HCT116 (cell line): Measurements from ENCODE around the gene MED15. TPM values are rescaled to one million over a fixed set of nuclear protein-coding genes. Genes with fewer than 3 reads are reported as not detected.

Source experiments
- ATAC-seq: fragments of 200-7000 bp; cut with Tn5 transposase; 2 replicates; pipeline ENCODE4 v1.9.1; 2020; ENCODE audit warnings: mild to moderate bottlenecking, moderate library complexity
- BruUV-seq: library from RNA; stranded (reverse); fragments of 400-500 nt; replicated peaks from 2 replicates; lab custom pipeline; 2021; lab: Mats Ljungman, UMichigan
- CTCF ChIA-PET: fragments of 300-600 bp; sonication (Branson Sonifier 250); formaldehyde crosslinking; loops from one replicate; lab custom pipeline; 2021; ENCODE audit warnings: antibody characterized with exemption; lab: Charles Lee
- POLR2A ChIA-PET: fragments of 300-600, 350-600 bp; sonication (Branson Sonifier 250); formaldehyde crosslinking; loops from one replicate; lab custom pipeline; 2021; ENCODE audit warnings: antibody characterized with exemption; lab: Charles Lee
- RAD21 ChIA-PET, 2 experiments: fragments of 300-600 bp; sonication (Branson Sonifier 250); formaldehyde crosslinking; loops; one replicate each; lab custom pipeline; 2023; ENCODE audit warnings: low total read pairs in 2 of 2; ENCODE audit not compliant: uncharacterized antibody in 2 of 2, unreplicated experiment in 2 of 2, low non-redundant PET in 1 of 2; lab: Charles Lee
- DNase-seq: peaks from one replicate; pipeline ENCODE4 v3.0.0-alpha.2; 2010; ENCODE audit warnings: low read depth, low spot score
- H2AFZ ChIP-seq: fragments of 200-600 bp; shearing (Covaris generic), sonication (generic); 2 replicates; pipeline ENCODE4 v1.6.1; 2017; ENCODE audit warnings: low read depth, mixed run types, mixed read lengths, antibody characterized with exemption, low read length; ENCODE audit not compliant: poor library complexity, severe bottlenecking
- H3K27ac ChIP-seq: 2 replicates; pipeline ENCODE4 v1.5.1; 2012; ENCODE audit warnings: low read depth, low read length
- H3K27me3 ChIP-seq: fragments of 200-600 bp; sonication (generic); 2 replicates; pipeline ENCODE4 v1.6.1; 2016; ENCODE audit warnings: mixed run types, low read length, mixed read lengths; ENCODE audit not compliant: insufficient read depth
- H3K36me3 ChIP-seq, 2 experiments: fragments of 200-500 bp in 1 of 2; fragments of 200-600 bp in 1 of 2; sonication (Bioruptor generic) in 1 of 2; sonication (generic) in 1 of 2; 2 replicates each; pipeline versions ENCODE4 v1.5.1 to v1.6.1; 2014 to 2016; ENCODE audit warnings: low read length in 2 of 2, inconsistent platforms in 1 of 2, mixed read lengths in 1 of 2, mixed run types in 1 of 2; ENCODE audit not compliant: insufficient read depth in 2 of 2, control insufficient read depth in 1 of 2
- H3K4me1 ChIP-seq, 2 experiments: fragments of 200-600 bp in 1 of 2; sonication (generic) in 1 of 2; 2 replicates each; pipeline versions ENCODE4 v1.5.1 to v1.6.1; 2012 to 2017; ENCODE audit warnings: low read length in 2 of 2, inconsistent platforms in 1 of 2, mild to moderate bottlenecking in 1 of 2, mixed read lengths in 1 of 2, mixed run types in 1 of 2, moderate library complexity in 1 of 2; ENCODE audit not compliant: insufficient read depth in 2 of 2, control insufficient read depth in 1 of 2
- H3K4me2 ChIP-seq: fragments of 200-600 bp; sonication (generic); 2 replicates; pipeline ENCODE4 v1.6.1; 2017; ENCODE audit warnings: mixed run types, low read length, mixed read lengths
- H3K4me3 ChIP-seq, 2 experiments: fragments of 200-600 bp in 1 of 2; sonication (generic) in 1 of 2; replicated peaks in 1 of 2; 2 replicates each; pipeline ENCODE4 v1.5.1; 2011 to 2016; ENCODE audit warnings: low read length in 2 of 2, control low read depth in 1 of 2, low read depth in 1 of 2, mild to moderate bottlenecking in 1 of 2, mixed read lengths in 1 of 2, mixed run types in 1 of 2
- H3K79me2 ChIP-seq: fragments of 200-600 bp; sonication (generic); 2 replicates; pipeline ENCODE4 v1.6.1; 2017; ENCODE audit warnings: mild to moderate bottlenecking, mixed run types, low read length, moderate library complexity, mixed read lengths; ENCODE audit not compliant: insufficient read depth
- H3K9ac ChIP-seq: fragments of 200-600 bp; sonication (generic); 2 replicates; pipeline ENCODE4 v1.6.1; 2016; ENCODE audit warnings: low read length, mixed read lengths
- H3K9me2 ChIP-seq: fragments of 200-600 bp; sonication (generic), shearing (Covaris generic); 2 replicates; pipeline ENCODE4 v1.6.1; 2017; ENCODE audit warnings: mixed run types, mild to moderate bottlenecking, moderate library complexity; ENCODE audit not compliant: insufficient read depth
- H3K9me3 ChIP-seq, 2 experiments: fragments of 200-500 bp in 1 of 2; fragments of 200-600 bp in 1 of 2; sonication (Bioruptor generic) in 1 of 2; sonication (generic) in 1 of 2; 2 replicates each; pipeline ENCODE4 v1.6.1; 2014 to 2017; ENCODE audit warnings: low read length in 2 of 2, mixed read lengths in 2 of 2, inconsistent platforms in 1 of 2, low read depth in 1 of 2, mild to moderate bottlenecking in 1 of 2, mixed run types in 1 of 2, moderate library complexity in 1 of 2; ENCODE audit not compliant: control insufficient read depth in 1 of 2, insufficient read depth in 1 of 2
- H4K20me1 ChIP-seq: fragments of 200-600 bp; sonication (generic), shearing (Covaris generic); 2 replicates; pipeline ENCODE4 v1.6.1; 2017; ENCODE audit warnings: mixed run types, mild to moderate bottlenecking, moderate library complexity; ENCODE audit not compliant: insufficient read depth
- CEBPB ChIP-seq: IDR thresholded peaks from 2 replicates; pipeline ENCODE4 v1.6.1; 2012; ENCODE audit warnings: low read depth
- EZH2phosphoT487 ChIP-seq: fragments of 200-600 bp; IDR thresholded peaks from 2 replicates; pipeline ENCODE4 v1.6.1; 2018; ENCODE audit warnings: antibody characterized with exemption, borderline replicate concordance
- FOSL1 ChIP-seq: IDR thresholded peaks from 2 replicates; pipeline ENCODE4 v1.6.1; 2012; ENCODE audit warnings: low read depth
- MAX ChIP-seq: IDR thresholded peaks from 2 replicates; pipeline ENCODE4 v1.6.1; 2012
- POLR2A ChIP-seq: IDR thresholded peaks from 2 replicates; pipeline ENCODE4 v1.7.0; 2011; ENCODE audit warnings: borderline replicate concordance; ENCODE audit not compliant: insufficient read depth, insufficient read length; ENCODE audit errors: extremely low read depth
- SIN3A ChIP-seq: IDR thresholded peaks from 2 replicates; pipeline ENCODE4 v1.6.1; 2012; ENCODE audit warnings: low read depth
- SP1 ChIP-seq: IDR thresholded peaks from 2 replicates; pipeline ENCODE4 v1.6.1; 2012; ENCODE audit warnings: low read depth
- TCF7L2 ChIP-seq: IDR thresholded peaks from 2 replicates; pipeline ENCODE4 v1.7.0; 2011; ENCODE audit warnings: borderline replicate concordance, inconsistent platforms; ENCODE audit not compliant: insufficient read depth, insufficient read length; ENCODE audit errors: extremely low read depth
- intact Hi-C: fragments of 100-400 bp; cut with micrococcal nuclease; formaldehyde crosslinking; loops from 2 replicates; pipeline ENCODE4 v1.10.0; 2022
- total RNA-seq: library from RNA; stranded (reverse); gene quantifications from one replicate; pipeline ENCODE4 v1.2.1, GENCODE V29; 2021; ENCODE audit not compliant: unreplicated experiment
- TF ChIP-seq, protein P1 (sequence below), 3 experiments: fragments of 200-600 bp in 1 of 3; sonication (generic) in 1 of 3; IDR thresholded peaks in 2 of 3; conservative IDR thresholded peaks in 1 of 3; 2 replicates each; pipeline ENCODE4 v1.5.1; 2012 to 2017; ENCODE audit warnings: low read depth in 2 of 3, low read length in 2 of 3, antibody characterized with exemption in 1 of 3, borderline replicate concordance in 1 of 3, control low read depth in 1 of 3, mild to moderate bottlenecking in 1 of 3, mixed read lengths in 1 of 3, mixed run types in 1 of 3, moderate library complexity in 1 of 3; ENCODE audit not compliant: insufficient read depth in 1 of 3

Gene MED15
- total RNA-seq, 1 experiment from 2014 or later, result 81.3 TPM

- ATAC-seq, result peak; percentile 11
- TF ChIP-seq POLR2A, result no peak
- H2AFZ ChIP-seq, result no peak overlapping the region
- POLR2A ChIA-PET, result no interaction called here
- no peaks in the 10 kb centered on the region for H3K9me2 ChIP-seq
- BruUV-seq, result no TSS peak
- H3K27ac ChIP-seq, result peak overlapping the region; percentile 76
- CTCF ChIA-PET, result interaction anchor here (0.7 to 2.6 kb wide), 12 partner anchors 11 to 150 kb away, joined by 3 to 17 read pairs (median 3); partner anchors contain the start of genes KLHL22 and MED15
- no peaks in the 10 kb centered on the region for H3K9me3 ChIP-seq
- no peaks in the 10 kb centered on the region for H3K27me3 ChIP-seq
- H3K36me3 ChIP-seq, result peaks cover 28 to 55% of the 10 kb centered on the region in 2 experiments
- H3K4me2 ChIP-seq, result peak overlapping the region; percentile 63
- DNase-seq, result no peak
- H3K9ac ChIP-seq, result peak overlapping the region; percentile 49
- intact Hi-C loops, result loop anchor here (2.0 kb wide), 1 partner anchor 150 kb away; no protein-coding TSS in a partner anchor
- no peaks in the 10 kb centered on the region for H4K20me1 ChIP-seq
- peaks cover 20% of the 10 kb centered on the region; the same call in 1 of the 2 replicates for H3K79me2 ChIP-seq
- RAD21 ChIA-PET, result interaction anchor here in 1 of 2 experiments (0.5 kb wide), 1 partner anchor 140 kb away, joined by 3 read pairs; no protein-coding TSS in a partner anchor
- peaks cover 42 to 61% of the 10 kb centered on the region in 2 experiments for H3K4me1 ChIP-seq
- H3K4me3 ChIP-seq, result peak overlapping the region in 1 of 2 experiments; percentile 7; a peak in 1 of 4 replicates
These were observed 61.2 kb downstream of the MED15 start for GRCh38 chr22:20568502-20569058.

DNA sequence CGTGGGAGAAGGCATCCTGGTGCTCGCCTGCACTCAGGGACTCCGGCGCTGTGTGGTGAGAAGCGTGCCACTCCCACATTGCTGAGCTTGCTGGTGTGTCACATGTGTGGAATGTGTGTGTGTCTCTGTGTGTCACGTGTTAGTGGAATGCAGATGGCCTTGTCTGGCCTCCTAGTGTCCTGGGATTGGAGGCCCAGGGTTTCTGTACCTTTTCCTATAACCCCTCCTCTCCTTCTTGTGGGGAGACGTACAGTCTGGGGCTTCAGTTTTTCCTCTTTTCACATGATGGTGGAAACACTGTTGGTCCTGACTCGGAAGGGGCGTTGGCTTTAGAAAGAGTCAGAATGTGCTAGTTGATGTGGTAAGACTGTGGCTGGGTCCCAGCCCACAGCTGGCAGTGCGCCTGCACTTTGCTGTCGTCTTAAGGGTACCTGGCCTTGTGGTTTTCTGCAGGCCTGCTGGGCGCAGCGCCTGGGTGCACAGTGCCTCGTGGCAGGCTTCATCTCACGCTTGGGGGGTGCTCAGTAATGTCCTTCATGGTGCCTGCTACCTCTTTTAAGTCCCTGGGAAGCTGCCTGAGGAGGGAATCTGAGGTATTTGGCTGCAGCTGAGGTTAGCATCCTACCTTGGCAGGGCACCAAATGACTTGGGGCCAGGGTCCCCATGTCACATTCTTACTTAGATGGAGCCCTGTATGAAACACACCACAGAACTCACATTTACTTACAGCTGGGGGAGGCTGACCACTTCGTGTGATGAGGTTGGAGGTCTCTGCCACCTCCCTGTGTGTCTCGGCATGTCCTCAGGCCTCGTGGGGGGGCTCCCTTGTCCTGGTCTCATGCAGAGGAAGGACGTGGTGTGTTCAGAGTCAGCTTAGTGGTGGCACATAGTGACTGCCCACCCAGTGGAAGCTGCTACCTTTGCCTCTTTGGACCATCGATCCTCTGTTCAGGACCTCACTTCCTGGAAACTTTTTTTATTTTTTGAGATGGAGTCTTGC is 61.9 kb downstream of the MED15 start:
- ATAC-seq, result peak; percentile 84
- CTCF ChIA-PET, result interaction anchor here (0.7 to 2.6 kb wide), 9 partner anchors 12 to 151 kb away, joined by 3 to 17 read pairs (median 3); partner anchors contain the start of gene KLHL22
- H3K9ac ChIP-seq, result peak overlapping the region; percentile 49
- no peaks in the 10 kb centered on the region for H3K9me2 ChIP-seq
- peak overlapping the region; percentile 63 for H3K4me2 ChIP-seq
- RAD21 ChIA-PET, result interaction anchor here (0.5 kb wide), 2 partner anchors 140 to 175 kb away, joined by 3 read pairs; no protein-coding TSS in a partner anchor
- intact Hi-C loops, result loop anchor here (2.0 kb wide), 1 partner anchor 151 kb away; no protein-coding TSS in a partner anchor
- BruUV-seq, result no TSS peak
- peaks cover 41 to 54% of the 10 kb centered on the region in 2 experiments for H3K4me1 ChIP-seq
- H3K27me3 ChIP-seq, result no peaks in the 10 kb centered on the region
- TF ChIP-seq, protein P1, sequence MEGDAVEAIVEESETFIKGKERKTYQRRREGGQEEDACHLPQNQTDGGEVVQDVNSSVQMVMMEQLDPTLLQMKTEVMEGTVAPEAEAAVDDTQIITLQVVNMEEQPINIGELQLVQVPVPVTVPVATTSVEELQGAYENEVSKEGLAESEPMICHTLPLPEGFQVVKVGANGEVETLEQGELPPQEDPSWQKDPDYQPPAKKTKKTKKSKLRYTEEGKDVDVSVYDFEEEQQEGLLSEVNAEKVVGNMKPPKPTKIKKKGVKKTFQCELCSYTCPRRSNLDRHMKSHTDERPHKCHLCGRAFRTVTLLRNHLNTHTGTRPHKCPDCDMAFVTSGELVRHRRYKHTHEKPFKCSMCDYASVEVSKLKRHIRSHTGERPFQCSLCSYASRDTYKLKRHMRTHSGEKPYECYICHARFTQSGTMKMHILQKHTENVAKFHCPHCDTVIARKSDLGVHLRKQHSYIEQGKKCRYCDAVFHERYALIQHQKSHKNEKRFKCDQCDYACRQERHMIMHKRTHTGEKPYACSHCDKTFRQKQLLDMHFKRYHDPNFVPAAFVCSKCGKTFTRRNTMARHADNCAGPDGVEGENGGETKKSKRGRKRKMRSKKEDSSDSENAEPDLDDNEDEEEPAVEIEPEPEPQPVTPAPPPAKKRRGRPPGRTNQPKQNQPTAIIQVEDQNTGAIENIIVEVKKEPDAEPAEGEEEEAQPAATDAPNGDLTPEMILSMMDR (IDR thresholded peaks at IDR 0.05 in 2 of 3, conservative IDR thresholded peaks at IDR 0.05 in 1 of 3; ENCODE audit: borderline replicate concordance in 1 of 3, insufficient read depth in 1 of 3, low read depth in 2 of 3, low read length in 2 of 3), result no peak
- TF ChIP-seq TCF7L2 (no peak), FOSL1 (peak; percentile 36; the same call in 1 of the 2 replicates), SIN3A (peak; percentile 55), MAX (peak; percentile 89), SP1 (peak; percentile 43), EZH2phosphoT487 (no peak), CEBPB (no peak)
- peaks cover 20% of the 10 kb centered on the region; the same call in 1 of the 2 replicates for H3K79me2 ChIP-seq
- no peaks in the 10 kb centered on the region for H3K9me3 ChIP-seq
- H3K4me3 ChIP-seq, result peak overlapping the region in 1 of 2 experiments; percentile 7; a peak in 1 of 4 replicates
- no peak overlapping the region for H2AFZ ChIP-seq
- DNase-seq, result peak; percentile 78
- no peaks in the 10 kb centered on the region for H4K20me1 ChIP-seq
- POLR2A ChIA-PET, result no interaction called here
- H3K27ac ChIP-seq, result peak overlapping the region; percentile 76
- H3K36me3 ChIP-seq, result peaks cover 33 to 63% of the 10 kb centered on the region in 2 experiments
